CD4-positive, alpha-beta T cell treated with Interleukin-10 for 1 hour (primary cell): ENCODE results near the gene FHL3.
"Not testable (repeated sequence)": the region's sequence is repeated elsewhere in the genome, so short reads cannot be mapped to it uniquely, and the experiment has no call there.

ENCODE experiments used
- DNase-seq: peaks from one replicate; pipeline ENCODE4 v3.0.0-alpha.2; 2020

FHL3 gene

DNA sequence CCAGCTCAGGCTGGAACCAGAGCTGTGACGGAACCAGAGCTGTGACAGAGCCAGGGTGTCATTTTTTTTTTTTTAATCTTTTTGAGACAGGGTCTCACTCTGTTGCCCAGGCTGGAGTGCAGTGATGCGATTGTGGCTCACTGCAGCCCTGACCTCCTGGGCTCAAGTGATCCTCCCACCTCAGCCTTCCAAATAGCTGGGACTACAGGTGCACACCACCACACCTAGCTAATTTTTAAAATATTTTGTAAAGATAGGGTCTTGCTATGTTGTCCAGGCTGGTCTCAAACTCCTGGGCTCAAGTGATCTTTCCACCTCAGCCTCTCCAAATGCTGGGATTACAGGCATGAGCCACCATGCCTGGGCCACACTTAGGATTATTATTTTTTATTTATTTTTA lies 27.7 kb upstream of the FHL3 start:
- DNase-seq, result not testable (repeated sequence)

DNA sequence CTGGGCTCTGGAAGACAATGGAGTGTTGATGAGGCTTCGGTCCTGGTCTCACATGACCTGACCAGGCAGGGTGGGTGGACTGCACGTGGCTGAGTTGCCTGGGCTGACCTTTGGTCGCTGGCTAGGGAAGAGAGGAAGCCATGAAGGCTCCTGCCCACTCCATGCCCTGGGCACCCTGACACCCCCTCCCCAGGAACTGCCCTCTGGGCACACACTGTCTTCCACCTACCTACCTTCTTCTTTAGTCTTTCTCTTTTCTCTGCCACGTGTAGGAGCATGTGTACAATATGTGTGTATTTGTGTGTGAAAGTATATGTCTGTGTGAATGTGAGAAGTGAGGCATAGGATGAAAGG lies 26.2 kb upstream of the FHL3 start:
- no peak for DNase-seq

DNA sequence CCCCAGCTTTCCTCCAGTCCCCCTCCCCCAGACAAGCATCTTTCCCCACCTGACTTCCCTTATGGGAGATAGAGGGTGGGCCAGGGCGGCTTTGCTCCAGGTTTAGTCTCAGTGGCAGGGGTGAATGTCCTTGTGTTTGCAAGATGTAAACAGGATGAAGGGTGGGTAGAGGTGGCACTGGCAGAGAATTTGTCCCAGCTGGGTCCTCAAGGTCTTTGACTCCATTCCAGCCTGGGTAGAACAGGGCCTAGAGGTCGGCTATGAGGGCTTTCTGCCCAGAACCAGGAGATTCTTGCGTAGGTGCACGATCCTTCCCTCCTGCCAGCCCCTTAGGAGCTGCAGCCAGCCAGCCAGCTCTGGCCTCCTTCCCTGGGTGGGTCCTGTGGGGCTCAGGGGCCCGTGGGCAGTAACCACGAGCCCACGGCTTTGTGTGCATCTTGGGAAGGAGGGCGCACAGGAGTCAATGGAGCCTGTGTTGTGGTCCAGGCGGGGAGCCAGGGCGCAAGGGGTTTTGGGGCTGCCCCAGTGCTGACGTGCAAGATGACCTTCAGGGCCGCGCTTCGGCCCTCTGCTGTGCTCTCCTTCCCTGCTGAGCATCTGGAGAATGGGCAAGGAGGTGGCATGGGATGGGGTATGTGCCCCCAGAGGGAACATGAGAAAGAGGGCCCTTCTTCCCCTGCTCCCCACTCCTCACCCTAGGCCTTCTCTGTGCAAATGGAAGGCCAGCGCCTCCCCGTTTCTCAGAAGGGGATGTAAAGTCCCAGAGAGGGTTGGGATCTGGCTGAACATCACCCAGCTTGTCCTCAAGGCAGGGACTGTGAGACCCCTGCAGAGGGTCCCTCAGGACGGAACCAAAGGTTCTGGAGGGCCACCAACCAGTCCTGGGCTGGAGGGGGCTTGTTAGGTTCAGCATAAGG lies 25.5 kb upstream of the FHL3 start:
- no peak for DNase-seq

DNA sequence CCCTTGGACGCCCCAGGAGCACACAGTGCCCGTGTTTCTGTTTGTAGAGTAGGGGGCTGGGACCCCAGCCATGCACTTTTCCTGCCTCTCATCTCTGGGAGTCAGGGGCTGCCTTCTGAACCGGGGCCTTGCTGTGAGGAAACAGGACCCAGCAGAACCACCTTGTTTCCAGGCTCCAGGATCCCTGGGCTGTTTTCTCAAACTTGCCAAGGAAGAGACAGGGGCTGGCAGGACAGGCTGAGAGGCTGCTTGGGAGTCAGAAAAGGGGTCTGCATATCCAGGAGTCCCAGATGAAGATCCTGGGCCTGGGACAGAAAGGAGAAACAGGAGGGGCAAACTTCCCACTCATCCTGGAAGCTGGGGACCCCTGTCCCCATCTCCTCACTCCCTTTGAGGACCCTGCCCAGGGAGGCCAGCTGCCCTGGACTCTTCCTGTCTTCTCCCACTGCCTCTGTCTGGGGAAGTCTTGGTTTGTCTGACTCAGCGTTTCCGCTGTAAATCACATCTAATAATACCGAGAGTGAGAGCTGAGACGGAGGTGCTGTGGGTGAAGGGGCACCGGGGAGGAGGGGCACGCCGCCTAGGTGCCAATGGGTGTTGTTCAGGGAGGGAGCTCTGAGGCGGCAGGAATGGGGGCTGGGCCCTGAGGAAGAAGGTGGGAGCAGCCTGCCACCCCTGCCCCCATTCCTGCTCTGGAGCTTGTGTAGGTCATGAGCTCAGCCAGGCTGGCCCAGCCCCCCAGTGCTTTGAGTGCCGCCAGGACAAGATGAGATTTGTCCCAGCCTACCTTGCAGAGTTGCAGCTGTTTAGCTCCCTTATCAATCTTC lies 24.6 kb upstream of the FHL3 start:
- peak; percentile 56 for DNase-seq

DNA sequence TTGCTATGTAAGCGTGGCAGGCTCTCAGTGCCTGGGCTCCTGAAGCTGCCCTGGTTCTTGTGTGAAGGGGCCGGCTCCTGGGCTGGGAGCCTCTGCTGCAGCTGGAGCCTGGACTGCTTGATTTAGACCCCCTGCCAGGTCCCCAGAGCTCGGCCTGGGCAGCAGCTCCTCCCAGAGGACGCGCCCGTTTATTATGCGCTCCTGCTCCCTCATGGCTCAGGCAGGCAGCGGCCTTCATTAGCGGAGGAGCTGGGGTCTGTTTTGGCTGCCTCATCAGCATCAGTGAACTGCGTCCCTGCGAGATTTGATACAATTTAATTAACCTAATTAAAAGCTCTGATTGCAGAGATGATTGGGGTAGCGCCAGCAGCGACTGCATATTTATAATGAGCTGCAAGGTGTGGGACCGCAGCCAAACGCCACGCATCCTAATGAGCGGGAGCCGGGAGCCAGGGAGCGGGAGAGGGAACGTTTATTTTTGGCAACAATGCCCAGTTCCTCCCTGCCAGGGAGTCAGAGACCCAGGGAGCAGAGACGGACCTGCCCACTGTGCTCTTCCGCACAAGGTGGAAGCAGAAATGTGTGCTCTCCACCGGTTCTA lies 23.9 kb upstream of the FHL3 start:
- DNase-seq, result no peak

DNA sequence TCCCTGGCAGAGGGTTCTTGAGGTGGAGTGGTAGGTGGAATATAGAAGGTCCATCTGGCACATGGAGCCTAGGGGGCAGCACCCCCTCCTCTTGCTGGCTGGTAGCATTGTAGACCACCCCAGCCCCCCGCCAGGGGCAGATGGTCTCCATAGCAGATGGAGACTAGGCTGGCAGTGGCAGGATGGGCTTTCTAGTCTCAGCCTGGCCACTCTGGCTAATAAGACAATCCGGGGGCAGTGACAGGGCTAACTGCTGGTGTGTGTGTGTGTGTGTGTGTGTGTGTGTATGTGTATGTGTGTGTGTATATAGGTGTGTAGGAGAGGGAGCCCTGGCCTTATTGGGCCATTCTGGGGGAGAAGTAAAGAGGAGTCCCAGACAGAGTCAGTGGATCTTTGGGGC lies 23.4 kb upstream of the FHL3 start:
- no peak for DNase-seq

DNA sequence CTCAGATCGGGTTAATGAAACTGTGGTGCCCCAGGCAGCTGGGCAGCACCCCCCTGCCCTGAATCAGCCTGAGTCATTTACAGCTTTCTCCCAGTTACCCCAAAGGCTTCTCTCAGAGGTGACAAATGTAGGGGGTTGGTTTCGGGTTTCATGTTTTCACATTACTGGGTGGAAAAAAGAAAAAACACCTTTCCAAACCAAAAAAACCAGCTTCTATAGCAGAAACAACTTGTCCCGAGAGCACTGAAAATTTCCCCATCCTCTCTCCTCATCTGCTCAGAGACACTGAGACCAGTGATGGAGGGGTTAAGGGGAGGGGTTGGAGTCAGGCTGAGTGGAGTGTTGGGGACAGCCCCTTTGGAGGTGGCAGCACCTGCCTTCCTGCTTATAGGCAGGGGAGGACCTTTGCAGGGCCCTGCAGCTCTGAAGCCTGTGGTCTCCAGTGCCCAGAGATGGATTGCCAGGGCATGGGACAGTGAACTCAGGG lies 22.8 kb upstream of the FHL3 start:
- no peak for DNase-seq

DNA sequence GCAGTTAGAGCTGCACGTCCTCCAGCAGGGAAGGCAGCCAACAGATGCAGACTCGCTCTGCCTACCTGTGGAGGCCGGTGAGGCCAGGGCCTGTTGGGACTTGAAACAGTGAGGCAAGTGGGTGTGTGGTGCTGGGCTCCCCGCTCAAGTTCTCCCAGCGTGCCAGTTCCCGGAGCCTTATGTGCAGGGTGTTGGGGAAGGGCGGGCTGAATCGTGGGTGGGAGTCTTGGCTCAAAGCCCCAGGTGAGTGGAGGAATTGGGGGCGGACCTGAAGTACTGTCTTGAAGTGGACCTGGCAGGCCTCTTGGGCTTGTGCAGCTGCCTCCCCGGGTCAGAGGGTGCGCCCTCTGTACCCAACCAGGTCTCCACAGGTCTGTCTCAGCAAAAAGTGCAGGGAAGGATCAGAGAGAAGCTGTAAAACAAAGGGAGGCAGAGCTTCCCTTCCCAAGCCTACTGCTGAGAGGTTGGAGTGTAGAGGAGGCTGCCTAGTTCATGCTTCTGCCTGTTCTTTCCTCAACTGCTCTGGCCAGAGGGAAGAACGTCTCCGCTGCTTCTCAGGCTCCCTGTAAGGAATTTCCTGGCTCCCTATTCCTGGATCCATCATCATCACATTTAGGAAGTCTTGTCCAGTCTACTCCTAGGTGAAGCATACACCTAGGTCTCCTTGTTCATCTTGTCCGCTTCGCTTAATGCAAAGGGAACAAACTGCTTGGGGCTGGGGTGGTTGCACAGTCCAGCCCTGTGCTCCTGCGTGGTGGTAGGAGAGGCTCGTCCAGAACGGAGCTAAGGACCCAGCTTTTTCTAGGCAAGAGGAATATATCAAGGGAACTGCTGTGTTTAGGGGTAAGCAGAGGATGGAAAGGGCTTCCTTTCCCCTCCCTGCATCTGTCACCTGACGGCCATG lies 22.1 kb upstream of the FHL3 start:
- DNase-seq, result no peak

DNA sequence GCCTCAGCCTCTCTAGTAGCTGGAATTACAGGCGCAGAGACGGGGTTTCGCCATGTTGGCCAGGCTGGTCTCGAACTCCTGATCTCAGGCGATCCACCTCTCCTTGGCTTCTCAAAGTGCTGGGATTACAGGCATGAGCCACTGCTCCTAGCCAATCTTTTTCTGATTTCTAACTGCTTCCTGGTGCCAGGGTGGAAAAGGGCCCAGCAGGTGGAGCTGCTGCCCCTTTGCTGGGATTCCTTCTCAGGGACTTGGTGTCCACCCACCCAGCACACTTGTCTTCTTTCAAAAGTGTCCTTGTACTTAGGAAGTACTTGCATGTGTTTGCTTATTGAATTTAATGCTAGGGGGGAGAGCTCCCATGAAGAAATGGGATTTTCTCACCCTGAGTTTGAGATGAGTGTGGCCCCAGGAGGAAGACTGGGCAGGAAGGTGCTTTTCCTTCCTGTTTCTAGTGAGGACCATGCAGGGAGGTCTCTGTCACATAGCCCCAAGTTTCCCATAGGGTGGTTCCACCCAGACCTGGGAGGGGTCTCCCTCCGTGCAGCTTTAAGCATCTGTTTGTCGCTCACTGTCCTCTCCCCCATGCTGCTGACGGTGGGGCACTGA lies 21.4 kb upstream of the FHL3 start:
- no peak for DNase-seq

DNA sequence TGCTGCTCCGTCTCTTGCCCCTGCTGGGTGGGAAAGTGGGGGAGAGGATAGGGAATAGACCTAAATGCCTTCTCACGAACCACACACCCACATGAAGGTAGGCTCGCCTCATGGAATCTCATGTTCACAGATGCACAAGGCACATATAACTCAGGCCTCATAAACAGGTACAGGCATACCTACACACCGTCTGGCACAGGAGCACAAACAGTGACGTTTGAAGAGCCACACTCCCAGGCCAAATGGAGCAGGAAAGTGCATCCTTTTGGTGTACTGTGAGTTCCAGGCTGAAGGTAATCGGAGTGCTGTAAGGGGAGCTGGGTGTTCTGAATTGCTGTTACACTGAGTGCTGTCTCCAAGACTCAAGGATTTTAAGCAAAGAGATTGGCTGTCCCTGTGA lies 20.4 kb upstream of the FHL3 start:
- no peak for DNase-seq

DNA sequence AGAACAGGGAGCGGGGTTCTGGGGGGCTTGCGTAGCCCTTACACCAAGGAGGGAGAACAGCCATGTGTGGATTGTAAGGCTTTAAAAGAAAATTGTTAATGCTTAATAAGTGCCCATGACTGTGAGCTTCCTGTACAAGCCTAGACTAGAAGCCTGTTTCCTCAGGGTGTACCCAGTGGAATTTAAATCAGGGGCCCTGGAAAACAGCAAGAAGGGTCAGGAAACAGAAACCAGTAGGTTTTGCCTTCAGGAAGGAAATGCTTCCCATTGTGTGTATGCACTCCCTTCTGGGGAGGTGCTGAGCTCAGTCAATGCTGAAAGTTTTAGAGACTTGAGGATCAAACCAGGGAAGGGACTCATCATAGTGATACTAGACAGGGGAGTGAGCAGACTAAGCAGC lies 19.9 kb upstream of the FHL3 start:
- DNase-seq, result no peak

DNA sequence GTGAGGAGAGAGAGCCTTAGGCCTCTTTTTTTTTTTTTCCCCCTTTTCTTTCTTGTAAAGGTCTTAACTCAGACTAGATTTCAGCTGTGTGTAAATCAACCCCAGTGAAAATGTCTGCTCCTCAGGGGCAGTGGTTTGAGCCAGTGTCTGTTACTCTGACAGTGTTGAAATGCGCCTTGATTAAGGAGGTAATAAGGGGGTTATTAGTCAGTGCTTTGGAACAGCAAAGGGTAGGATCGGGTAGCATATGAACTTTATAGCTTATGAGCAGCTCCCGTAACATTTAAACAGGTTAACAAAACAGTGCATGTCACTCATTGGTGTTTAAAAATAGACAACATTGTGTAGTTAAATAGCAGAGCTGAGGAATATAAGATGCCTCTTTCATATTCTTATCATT lies 17.5 kb upstream of the FHL3 start:
- DNase-seq, result no peak

DNA sequence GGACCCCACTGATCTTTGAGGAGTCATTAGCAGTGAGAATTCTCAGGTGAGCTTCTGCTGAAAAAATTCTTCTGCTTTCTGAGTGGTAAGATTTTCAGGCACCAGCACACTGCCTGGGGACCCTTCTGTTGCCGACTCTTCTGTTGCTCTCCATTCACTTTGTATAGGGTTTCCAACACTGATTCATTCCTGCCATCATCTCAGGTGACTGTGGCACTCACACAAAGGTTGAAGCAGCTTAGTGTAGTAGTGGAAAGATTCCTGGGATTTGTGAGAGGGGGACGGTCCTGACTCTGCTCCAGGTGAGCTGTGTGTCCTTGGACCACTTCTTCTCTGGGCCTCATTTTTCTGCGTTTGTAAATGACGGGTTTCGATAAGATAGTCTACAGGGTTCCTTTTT lies 16.7 kb upstream of the FHL3 start:
- no peak for DNase-seq

DNA sequence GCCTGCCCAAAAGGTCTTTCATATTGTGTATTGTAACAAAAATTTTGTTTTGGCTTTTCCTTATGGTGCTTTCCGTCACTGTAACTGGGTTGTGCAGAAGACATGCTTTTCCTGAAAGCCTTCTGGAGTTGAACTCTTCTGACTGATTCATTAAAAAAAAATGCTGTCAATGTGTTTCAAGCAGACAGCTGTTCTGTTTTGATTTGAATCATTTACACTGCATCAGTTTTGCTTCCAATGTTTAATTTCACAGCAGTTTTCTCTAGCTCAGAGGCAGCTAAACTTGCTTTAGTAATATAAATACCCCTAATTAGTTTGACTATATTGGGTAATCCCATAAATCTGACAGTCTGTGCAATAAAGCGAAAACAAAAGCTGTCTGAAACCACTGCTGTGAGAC lies 15.1 kb upstream of the FHL3 start:
- no peak for DNase-seq

DNA sequence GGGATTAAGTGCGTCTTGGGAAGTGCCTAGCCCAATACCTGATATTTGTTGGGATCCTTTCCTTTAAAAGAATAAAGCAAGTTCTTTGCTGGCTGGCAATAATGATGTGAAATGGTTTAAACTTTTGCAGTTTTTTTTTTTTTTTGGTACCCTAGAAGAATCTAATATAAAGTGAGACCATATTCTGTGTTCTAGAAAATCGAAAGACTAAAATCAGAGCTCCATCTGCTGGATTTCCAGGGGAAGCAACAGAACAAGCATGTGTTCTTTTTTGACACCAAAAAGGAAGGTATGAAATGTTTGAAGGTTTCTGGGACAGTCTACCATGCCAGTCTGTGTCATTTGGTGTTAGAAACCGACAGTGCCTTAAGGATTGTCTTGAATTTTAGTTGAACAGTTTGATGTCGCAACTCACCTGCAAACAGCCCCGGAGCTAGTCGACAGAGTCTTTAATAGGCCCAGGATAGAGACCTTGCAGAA lies 13.6 kb upstream of the FHL3 start:
- peak; percentile 57 for DNase-seq

DNA sequence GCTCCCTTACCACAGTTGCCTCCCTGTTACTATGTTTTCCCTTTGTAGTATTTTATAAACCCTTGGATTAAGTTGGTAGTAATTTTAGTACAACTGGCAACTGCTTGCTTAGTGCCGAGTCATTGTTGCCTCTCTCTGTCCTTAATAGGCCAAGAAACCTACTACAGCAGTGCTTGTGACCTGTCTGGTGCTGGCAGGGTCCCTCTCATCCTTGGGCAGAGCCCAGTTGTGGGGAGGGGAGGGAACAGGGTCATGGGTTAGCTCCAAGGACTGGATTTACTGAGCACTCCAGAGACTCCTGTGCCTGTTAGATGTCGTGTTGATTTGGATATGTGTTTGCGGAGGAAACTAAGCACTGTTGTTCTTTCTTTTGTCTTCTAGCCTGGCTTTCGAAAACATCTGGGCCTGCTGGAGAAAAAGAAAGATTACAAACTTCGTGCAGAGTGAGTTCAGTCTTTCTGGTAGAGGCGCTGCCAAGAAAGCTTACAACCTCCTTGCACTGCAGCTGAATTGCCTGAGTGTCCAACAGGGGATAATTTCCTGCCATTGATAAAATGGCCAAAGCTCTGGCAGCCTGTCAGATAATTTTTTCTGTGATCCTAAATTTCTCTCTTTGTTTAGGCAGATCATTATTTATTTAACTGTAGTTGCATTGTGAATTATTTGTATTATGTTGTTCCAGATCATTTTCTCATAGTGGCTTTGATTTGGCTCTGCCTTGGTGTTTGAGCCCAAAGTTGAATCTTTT lies 10.8 kb upstream of the FHL3 start:
- no peak for DNase-seq

DNA sequence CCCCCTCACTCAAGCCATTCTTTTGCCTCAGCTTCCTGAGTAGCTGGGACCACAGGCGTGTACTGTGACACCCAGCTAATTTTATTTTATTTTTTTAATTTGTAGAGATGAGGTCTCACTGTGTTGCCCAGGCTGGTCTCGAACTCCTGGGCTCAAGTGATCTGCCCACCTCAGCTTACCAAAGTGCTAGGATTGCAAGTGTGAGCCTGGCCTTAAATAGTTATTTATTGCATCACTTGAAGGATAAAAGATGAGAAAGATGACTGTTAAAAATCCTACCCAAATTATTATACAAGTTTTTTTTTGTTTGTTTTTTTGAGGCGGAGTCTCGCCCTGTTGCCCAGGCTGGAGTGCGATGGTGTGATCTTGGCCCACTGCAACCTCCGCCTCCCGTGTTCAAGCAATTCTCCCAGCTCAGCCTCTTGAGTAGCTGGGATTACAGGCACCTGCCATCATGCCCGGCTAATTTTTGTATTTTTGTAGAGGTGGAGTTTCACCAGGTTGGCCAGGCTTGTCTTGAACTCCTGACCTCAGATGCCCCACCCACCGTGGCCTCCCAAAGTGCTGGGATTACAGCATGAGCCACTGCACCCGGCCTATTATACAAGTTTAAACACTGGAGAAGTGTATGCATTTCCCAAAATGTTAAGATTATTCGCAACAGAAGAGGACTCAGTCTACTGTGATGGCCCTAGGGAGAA lies 9.6 kb upstream of the FHL3 start:
- no peak for DNase-seq

DNA sequence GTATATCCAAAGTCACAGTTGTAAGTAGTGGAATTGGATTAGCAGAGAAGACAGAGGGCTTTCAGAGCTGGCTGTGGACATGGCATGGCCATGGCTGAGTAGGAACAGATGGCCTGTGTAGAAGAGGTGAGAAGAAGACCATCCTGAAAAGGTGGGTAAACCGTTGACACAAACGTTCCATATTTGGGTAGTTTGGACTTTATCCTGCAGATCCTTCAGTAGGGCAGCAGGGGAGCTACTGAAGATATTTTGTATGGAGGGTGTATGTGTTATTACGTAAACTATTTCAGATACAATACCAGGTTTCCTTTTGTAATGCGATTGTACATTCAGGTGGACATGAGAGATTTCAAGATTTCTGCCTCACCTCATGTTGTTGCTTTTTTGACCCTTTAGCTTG lies 8.9 kb upstream of the FHL3 start:
- no peak for DNase-seq

DNA sequence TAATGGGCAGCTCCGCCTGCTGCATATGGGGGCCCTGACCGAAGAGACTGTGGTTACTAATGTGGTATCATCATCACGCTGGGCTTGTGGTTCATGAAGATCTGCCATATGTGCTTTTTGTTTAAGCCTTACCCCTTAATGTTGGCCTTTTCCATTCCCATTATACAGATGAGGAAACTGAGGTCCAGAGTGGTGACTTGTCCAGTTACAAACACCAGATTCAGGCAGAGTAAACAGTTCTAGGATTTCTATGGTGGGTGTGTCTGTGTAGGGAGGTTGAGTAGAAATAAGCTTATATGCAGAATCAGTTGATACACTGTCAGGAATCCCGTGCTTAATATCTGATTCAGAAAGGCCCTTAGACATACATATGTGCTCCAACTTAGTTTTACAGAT lies 7.9 kb upstream of the FHL3 start:
- no peak for DNase-seq

DNA sequence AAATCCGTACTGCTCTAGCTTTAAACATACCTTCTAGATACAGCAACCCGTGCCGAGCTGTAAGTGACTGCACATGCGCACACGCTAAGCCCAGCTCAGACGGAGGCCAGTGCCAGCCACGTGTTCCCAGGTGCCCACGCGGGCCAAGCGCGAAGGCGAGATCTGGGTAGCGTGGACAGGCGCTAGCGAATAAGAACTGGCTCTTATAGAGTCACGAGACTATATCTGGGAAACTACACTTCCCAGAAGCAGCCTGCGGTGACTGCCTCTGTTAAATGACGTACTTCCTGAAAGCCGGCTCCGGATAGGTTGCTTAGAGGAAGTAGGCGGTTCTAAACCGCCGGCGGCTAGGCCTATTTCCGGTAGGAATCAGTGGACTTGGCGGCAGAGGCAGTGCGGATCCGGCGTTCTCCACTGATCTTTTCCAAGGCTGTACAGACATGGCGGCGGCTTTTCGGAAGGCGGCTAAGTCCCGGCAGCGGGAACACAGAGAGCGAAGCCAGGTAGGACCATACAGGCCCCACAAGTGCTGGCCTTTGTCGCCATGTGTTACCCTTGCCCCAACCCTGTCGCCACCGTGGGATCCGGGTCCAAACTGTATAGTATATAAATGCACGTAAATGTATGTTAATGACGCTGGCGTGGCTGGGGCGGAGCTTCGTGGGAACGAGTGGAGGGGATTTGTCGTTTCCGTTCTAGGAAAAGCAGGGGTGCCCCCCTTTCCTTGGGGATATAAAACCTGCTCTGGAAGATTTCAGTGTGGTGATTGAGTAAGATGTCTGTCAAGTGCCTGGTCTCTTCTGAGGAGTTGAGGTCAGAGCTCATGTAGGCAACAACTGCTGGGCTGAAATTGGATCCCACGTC lies 7.3 kb upstream of the FHL3 start, which contains the start of gene UTP11:
Gene UTP11, plus strand, starts transcription at position 372 of the 864 bp plus-strand sequence. Its CDS starts 69 bp downstream, at position 441.
- peak; percentile 96 for DNase-seq
